A549 (cell line): ENCODE measurements around the gene LSM10. TPM values are rescaled to one million over a fixed set of nuclear protein-coding genes. Genes with fewer than 3 reads are reported as not detected.

ENCODE experiments used
- ATAC-seq, 2 experiments: fragments of 200-7000 bp in 1 of 2; fragments of >200 bp in 1 of 2; cut with Nextera tagmentation in 1 of 2; cut with Tn5 transposase in 1 of 2; 3 replicates each; pipeline versions ENCODE4 v1.8.0 to v1.9.1; 2018 to 2020; ENCODE audit warnings: mild to moderate bottlenecking in 1 of 2, moderate library complexity in 1 of 2
- CTCF ChIA-PET: fragments of 300-600 bp; sonication (Branson Sonifier 250); formaldehyde crosslinking; extraction: SDS; loops from one replicate; lab custom pipeline; 2021; ENCODE audit warnings: antibody characterized with exemption, inconsistent platforms; lab: Yijun Ruan, JAX
- POLR2A ChIA-PET: fragments of 350-600 bp; formaldehyde crosslinking; extraction: SDS; loops from one replicate; lab custom pipeline; 2021; ENCODE audit warnings: antibody characterized with exemption, inconsistent platforms; lab: Yijun Ruan, JAX
- DNase-seq, 2 experiments: peaks; one replicate each; pipeline versions ENCODE4 v3.0.0 to v3.0.0-alpha.2; 2011 to 2016; ENCODE audit warnings: low read depth in 1 of 2, low spot score in 1 of 2
- FAIRE-seq: peaks from 2 replicates; lab custom pipeline; 2011; peaks lifted over from hg19 to GRCh38; lab: Jason Lieb, UNC
- H3K27ac ChIP-seq, 2 experiments: fragments of >200 bp; sonication (Bioruptor Twin); formaldehyde crosslinking; 3 replicates each; pipeline ENCODE4 v1.5.1; 2016 to 2017
- H3K4me1 ChIP-seq: fragments of >200 bp; sonication (Bioruptor Twin); formaldehyde crosslinking; 3 replicates; pipeline ENCODE4 v1.6.1; 2016
- H3K4me2 ChIP-seq: fragments of >200 bp; sonication (Bioruptor Twin); formaldehyde crosslinking; 3 replicates; pipeline ENCODE4 v1.6.1; 2016
- H3K4me3 ChIP-seq: fragments of >200 bp; sonication (Bioruptor Twin); formaldehyde crosslinking; 3 replicates; pipeline ENCODE4 v1.5.1; 2016
- H3K9me3 ChIP-seq: fragments of >200 bp; sonication (Bioruptor Twin); formaldehyde crosslinking; 3 replicates; pipeline ENCODE4 v1.6.1; 2016
- CEBPB ChIP-seq, 2 experiments: fragments of >200 bp in 1 of 2; sonication (Bioruptor Twin) in 1 of 2; formaldehyde crosslinking in 1 of 2; IDR thresholded peaks; 2 replicates each; pipeline ENCODE4 v1.6.1; 2012 to 2016
- EHF ChIP-seq: fragments of 250-450 bp; sonication (Bioruptor Pico); IDR thresholded peaks from 2 replicates; pipeline ENCODE4 v1.5.0; 2020; ENCODE audit warnings: mild to moderate bottlenecking
- EP300 ChIP-seq, 2 experiments: fragments of >200 bp; sonication (Bioruptor Twin); formaldehyde crosslinking; IDR thresholded peaks; 2 replicates in 1 of 2; 3 replicates in 1 of 2; pipeline ENCODE4 v1.6.1; 2016 to 2017
- ESRRA ChIP-seq: fragments of 150-350 bp; IDR thresholded peaks from 2 replicates; pipeline ENCODE4 v1.6.1; 2014; ENCODE audit warnings: mild to moderate bottlenecking, low read length, borderline replicate concordance
- GATA3 ChIP-seq: IDR thresholded peaks from 2 replicates; pipeline ENCODE4 v1.6.1; 2012; ENCODE audit warnings: borderline replicate concordance
- JUN ChIP-seq, 2 experiments: fragments of >200 bp; sonication (Bioruptor Twin); formaldehyde crosslinking; IDR thresholded peaks; 2 replicates in 1 of 2; 3 replicates in 1 of 2; pipeline ENCODE4 v1.6.1; 2016 to 2017
- JUNB ChIP-seq: fragments of >200 bp; sonication (Bioruptor Twin); formaldehyde crosslinking; IDR thresholded peaks from 2 replicates; pipeline ENCODE4 v1.6.1; 2016
- NFE2L2 ChIP-seq: fragments of 150-350 bp; conservative IDR thresholded peaks from 2 replicates; pipeline ENCODE4 v1.6.1; 2014; ENCODE audit warnings: low read length
- NPAS2 ChIP-seq: fragments of 250-450 bp; sonication (Bioruptor Pico); IDR thresholded peaks from 2 replicates; pipeline ENCODE4 v1.8.0; 2022; ENCODE audit warnings: mild to moderate bottlenecking, moderate library complexity, borderline replicate concordance
- PHF8 ChIP-seq: fragments of 200-600 bp; sonication (generic); IDR thresholded peaks from 2 replicates; pipeline ENCODE4 v1.6.1; 2016; ENCODE audit warnings: low read depth, mild to moderate bottlenecking, antibody characterized with exemption, moderate library complexity, borderline replicate concordance
- RFX5 ChIP-seq: fragments of 450-650 bp; IDR thresholded peaks from 2 replicates; pipeline ENCODE4 v1.7.1; 2014; ENCODE audit warnings: antibody characterized with exemption, mild to moderate bottlenecking, moderate library complexity
- RNF2 ChIP-seq: fragments of 200-600 bp; sonication (generic); IDR thresholded peaks from 2 replicates; pipeline ENCODE4 v1.6.1; 2016; ENCODE audit warnings: low read depth, mild to moderate bottlenecking, antibody characterized with exemption, moderate library complexity, borderline replicate concordance
- ZC3H11A ChIP-seq: fragments of 450-650 bp; IDR thresholded peaks from 2 replicates; pipeline ENCODE4 v1.6.1; 2014; ENCODE audit warnings: antibody characterized with exemption, mild to moderate bottlenecking
- ZFP36 ChIP-seq: fragments of 450-650 bp; IDR thresholded peaks from 2 replicates; pipeline ENCODE4 v1.6.1; 2014; ENCODE audit warnings: borderline replicate concordance; ENCODE audit not compliant: partially characterized antibody
- WGBS: methylation state at CpG from one replicate; pipeline ENCODE4 v1.1.6; 2017; ENCODE audit errors: missing lambda C conversion rate; 5-methylcytosine and 5-hydroxymethylcytosine counted together
- polyA plus RNA-seq, 4 experiments: library from polyadenylated mRNA; depleted of rRNA in 3 of 4; stranded (reverse); fragments of >200 nt; fragmentation: RNase III in 1 of 4; extraction: RNeasy Plus Mini Kit Qiagen cat#74134 plus additional on column Dnase treatment in 1 of 4; gene quantifications; 2 replicates in 3 of 4; 3 replicates in 1 of 4; pipeline ENCODE4 v1.2.3, GENCODE V29; 2011 to 2017
- TF ChIP-seq, protein P1 (sequence below): fragments of 250-450 bp; sonication (Bioruptor Pico); IDR thresholded peaks from 2 replicates; pipeline ENCODE4 v1.5.0; 2020; ENCODE audit warnings: low read depth, mild to moderate bottlenecking, moderate library complexity
- TF ChIP-seq, protein P2 (sequence below): fragments of 150-350 bp; IDR thresholded peaks from 2 replicates; pipeline ENCODE4 v1.6.1; 2014; ENCODE audit warnings: low read depth, mild to moderate bottlenecking, low read length
- TF ChIP-seq, protein P3 (sequence below): IDR thresholded peaks from 2 replicates; pipeline ENCODE4 v1.6.1; 2012; ENCODE audit warnings: low read depth, borderline replicate concordance
- TF ChIP-seq, protein P4 (sequence below): IDR thresholded peaks from 2 replicates; pipeline ENCODE4 v1.6.1; 2012
- TF ChIP-seq, protein P5 (sequence below): fragments of >200 bp; sonication (Bioruptor Twin); formaldehyde crosslinking; IDR thresholded peaks from 3 replicates; pipeline ENCODE4 v1.5.1; 2016
- TF ChIP-seq, protein P6 (sequence below): fragments of 200-600 bp; sonication (generic); IDR thresholded peaks from 2 replicates; pipeline ENCODE4 v1.6.1; 2016; ENCODE audit warnings: antibody characterized with exemption, mild to moderate bottlenecking, moderate library complexity

The LSM10 gene
- polyA plus RNA-seq, 2 of the 4 experiments (the other 2 are of a cell fraction), result 40.7 to 44.3 TPM

DNA sequence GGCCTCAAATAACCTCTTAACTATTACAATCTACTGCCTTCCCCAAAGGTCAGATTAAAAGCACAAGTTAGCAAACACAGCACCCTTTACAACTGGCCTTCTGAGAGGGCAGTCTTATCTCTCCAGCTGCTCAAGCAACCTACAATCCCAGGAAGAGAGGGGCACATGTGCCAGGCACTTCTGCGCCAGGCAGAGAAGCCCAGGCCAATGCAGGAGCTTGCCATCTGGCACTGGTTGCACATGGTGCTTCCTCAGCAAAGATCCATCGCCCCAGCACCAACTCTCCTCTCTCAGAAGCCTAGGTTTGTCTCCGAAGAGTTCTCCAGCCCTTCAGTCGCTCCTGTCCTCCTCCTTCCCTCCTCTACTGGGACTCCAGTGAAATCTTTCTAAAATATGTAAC, 14.5 kb downstream of the LSM10 start:
- Histone ChIP-seq H3K4me2 (peak overlapping the region; percentile 96; the same call in 2 of the 3 replicates), H3K27ac (0 out of 6 replicates have a peak overlapping the region, but pooled peaks of 1 of the 2 experiments have one; percentile 11), H3K4me1 (peaks cover 28% of the 10 kb centered on the region), H3K9me3 (no peaks in the 10 kb centered on the region), H3K4me3 (no peak overlapping the region)
- POLR2A ChIA-PET, result no interaction called here
- WGBS, result 100% methylated on average over 4 of the region's 4 CpGs
- DNase-seq, result no peak
- TF ChIP-seq JUN (IDR thresholded peaks at IDR 0.05) (no peak), NPAS2 (CRISPR knock-in tag) (no peak), ZFP36 (no peak), ESRRA (no peak), CEBPB (IDR thresholded peaks at IDR 0.05) (no peak), EP300 (IDR thresholded peaks at IDR 0.05) (no peak), ZC3H11A (no peak), RNF2 (no peak), JUNB (no peak), PHF8 (no peak), NFE2L2 (no peak), RFX5 (no peak), EHF (no peak), GATA3 (no peak)
- TF ChIP-seq, protein P1, sequence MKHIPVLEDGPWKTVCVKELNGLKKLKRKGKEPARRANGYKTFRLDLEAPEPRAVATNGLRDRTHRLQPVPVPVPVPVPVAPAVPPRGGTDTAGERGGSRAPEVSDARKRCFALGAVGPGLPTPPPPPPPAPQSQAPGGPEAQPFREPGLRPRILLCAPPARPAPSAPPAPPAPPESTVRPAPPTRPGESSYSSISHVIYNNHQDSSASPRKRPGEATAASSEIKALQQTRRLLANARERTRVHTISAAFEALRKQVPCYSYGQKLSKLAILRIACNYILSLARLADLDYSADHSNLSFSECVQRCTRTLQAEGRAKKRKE (CRISPR knock-in tag), result no peak
- TF ChIP-seq, protein P2, sequence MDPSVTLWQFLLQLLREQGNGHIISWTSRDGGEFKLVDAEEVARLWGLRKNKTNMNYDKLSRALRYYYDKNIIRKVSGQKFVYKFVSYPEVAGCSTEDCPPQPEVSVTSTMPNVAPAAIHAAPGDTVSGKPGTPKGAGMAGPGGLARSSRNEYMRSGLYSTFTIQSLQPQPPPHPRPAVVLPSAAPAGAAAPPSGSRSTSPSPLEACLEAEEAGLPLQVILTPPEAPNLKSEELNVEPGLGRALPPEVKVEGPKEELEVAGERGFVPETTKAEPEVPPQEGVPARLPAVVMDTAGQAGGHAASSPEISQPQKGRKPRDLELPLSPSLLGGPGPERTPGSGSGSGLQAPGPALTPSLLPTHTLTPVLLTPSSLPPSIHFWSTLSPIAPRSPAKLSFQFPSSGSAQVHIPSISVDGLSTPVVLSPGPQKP, result no peak
- TF ChIP-seq, protein P3, sequence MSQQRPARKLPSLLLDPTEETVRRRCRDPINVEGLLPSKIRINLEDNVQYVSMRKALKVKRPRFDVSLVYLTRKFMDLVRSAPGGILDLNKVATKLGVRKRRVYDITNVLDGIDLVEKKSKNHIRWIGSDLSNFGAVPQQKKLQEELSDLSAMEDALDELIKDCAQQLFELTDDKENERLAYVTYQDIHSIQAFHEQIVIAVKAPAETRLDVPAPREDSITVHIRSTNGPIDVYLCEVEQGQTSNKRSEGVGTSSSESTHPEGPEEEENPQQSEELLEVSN, result no peak
- TF ChIP-seq, protein P4, sequence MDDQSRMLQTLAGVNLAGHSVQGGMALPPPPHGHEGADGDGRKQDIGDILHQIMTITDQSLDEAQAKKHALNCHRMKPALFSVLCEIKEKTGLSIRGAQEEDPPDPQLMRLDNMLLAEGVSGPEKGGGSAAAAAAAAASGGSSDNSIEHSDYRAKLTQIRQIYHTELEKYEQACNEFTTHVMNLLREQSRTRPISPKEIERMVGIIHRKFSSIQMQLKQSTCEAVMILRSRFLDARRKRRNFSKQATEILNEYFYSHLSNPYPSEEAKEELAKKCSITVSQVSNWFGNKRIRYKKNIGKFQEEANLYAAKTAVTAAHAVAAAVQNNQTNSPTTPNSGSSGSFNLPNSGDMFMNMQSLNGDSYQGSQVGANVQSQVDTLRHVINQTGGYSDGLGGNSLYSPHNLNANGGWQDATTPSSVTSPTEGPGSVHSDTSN, result no peak
- TF ChIP-seq, protein P5, sequence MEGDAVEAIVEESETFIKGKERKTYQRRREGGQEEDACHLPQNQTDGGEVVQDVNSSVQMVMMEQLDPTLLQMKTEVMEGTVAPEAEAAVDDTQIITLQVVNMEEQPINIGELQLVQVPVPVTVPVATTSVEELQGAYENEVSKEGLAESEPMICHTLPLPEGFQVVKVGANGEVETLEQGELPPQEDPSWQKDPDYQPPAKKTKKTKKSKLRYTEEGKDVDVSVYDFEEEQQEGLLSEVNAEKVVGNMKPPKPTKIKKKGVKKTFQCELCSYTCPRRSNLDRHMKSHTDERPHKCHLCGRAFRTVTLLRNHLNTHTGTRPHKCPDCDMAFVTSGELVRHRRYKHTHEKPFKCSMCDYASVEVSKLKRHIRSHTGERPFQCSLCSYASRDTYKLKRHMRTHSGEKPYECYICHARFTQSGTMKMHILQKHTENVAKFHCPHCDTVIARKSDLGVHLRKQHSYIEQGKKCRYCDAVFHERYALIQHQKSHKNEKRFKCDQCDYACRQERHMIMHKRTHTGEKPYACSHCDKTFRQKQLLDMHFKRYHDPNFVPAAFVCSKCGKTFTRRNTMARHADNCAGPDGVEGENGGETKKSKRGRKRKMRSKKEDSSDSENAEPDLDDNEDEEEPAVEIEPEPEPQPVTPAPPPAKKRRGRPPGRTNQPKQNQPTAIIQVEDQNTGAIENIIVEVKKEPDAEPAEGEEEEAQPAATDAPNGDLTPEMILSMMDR, result no peak
- TF ChIP-seq, protein P6, sequence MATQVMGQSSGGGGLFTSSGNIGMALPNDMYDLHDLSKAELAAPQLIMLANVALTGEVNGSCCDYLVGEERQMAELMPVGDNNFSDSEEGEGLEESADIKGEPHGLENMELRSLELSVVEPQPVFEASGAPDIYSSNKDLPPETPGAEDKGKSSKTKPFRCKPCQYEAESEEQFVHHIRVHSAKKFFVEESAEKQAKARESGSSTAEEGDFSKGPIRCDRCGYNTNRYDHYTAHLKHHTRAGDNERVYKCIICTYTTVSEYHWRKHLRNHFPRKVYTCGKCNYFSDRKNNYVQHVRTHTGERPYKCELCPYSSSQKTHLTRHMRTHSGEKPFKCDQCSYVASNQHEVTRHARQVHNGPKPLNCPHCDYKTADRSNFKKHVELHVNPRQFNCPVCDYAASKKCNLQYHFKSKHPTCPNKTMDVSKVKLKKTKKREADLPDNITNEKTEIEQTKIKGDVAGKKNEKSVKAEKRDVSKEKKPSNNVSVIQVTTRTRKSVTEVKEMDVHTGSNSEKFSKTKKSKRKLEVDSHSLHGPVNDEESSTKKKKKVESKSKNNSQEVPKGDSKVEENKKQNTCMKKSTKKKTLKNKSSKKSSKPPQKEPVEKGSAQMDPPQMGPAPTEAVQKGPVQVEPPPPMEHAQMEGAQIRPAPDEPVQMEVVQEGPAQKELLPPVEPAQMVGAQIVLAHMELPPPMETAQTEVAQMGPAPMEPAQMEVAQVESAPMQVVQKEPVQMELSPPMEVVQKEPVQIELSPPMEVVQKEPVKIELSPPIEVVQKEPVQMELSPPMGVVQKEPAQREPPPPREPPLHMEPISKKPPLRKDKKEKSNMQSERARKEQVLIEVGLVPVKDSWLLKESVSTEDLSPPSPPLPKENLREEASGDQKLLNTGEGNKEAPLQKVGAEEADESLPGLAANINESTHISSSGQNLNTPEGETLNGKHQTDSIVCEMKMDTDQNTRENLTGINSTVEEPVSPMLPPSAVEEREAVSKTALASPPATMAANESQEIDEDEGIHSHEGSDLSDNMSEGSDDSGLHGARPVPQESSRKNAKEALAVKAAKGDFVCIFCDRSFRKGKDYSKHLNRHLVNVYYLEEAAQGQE, result no peak
- no peak for ATAC-seq
- CTCF ChIA-PET, result interaction anchor here (0.6 to 2.1 kb wide), 6 partner anchors 14 to 1088 kb away, joined by 3 to 10 read pairs (median 3); partner anchors contain the start of gene TRAPPC3
- FAIRE-seq, result no peak
